OCI-LY7 (cell line): Measurements from ENCODE around the gene GPC1. TPM values are rescaled to one million over a fixed set of nuclear protein-coding genes. Genes with fewer than 3 reads are reported as not detected.

ENCODE experiments used
- BruUV-seq: library from RNA; stranded (reverse); fragments of 400-500 nt; replicated peaks from 2 replicates; lab custom pipeline; 2021; lab: Mats Ljungman, UMichigan
- CTCF ChIA-PET: fragments of 300-600 bp; sonication (Branson Sonifier 250); formaldehyde crosslinking; loops from one replicate; lab custom pipeline; 2022; ENCODE audit warnings: antibody characterized with exemption; ENCODE audit not compliant: unreplicated experiment; lab: Charles Lee
- POLR2A ChIA-PET: fragments of 300-600 bp; sonication (Branson Sonifier 250); formaldehyde crosslinking; loops from one replicate; lab custom pipeline; 2022; ENCODE audit warnings: antibody characterized with exemption; lab: Charles Lee
- DNase-seq: peaks from one replicate; pipeline ENCODE4 v3.0.0-alpha.2; 2015; ENCODE audit warnings: low spot score
- H2AFZ ChIP-seq: fragments of 200-600 bp; sonication (generic), shearing (Covaris generic); 2 replicates; pipeline ENCODE4 v1.6.1; 2014; ENCODE audit warnings: mild to moderate bottlenecking, antibody characterized with exemption, low read length, moderate library complexity
- H3K27ac ChIP-seq: fragments of 200-600 bp; sonication (generic); 2 replicates; pipeline ENCODE4 v1.5.1; 2014; ENCODE audit warnings: mixed run types, low read depth, mild to moderate bottlenecking, moderate library complexity, low read length, inconsistent platforms; ENCODE audit not compliant: poor library complexity, severe bottlenecking
- H3K36me3 ChIP-seq: fragments of 200-600 bp; sonication (generic); 2 replicates; pipeline ENCODE4 v1.6.1; 2014; ENCODE audit warnings: mild to moderate bottlenecking, antibody characterized with exemption, low read length, moderate library complexity, mixed read lengths; ENCODE audit not compliant: insufficient read depth
- H3K4me1 ChIP-seq: fragments of 200-600 bp; sonication (generic); 2 replicates; pipeline ENCODE4 v1.5.1; 2014; ENCODE audit warnings: mild to moderate bottlenecking, low read length; ENCODE audit not compliant: insufficient read depth, poor library complexity, severe bottlenecking
- H3K4me2 ChIP-seq: fragments of 200-600 bp; sonication (generic); 2 replicates; pipeline ENCODE4 v1.6.1; 2014; ENCODE audit warnings: mild to moderate bottlenecking, low read length
- H3K4me3 ChIP-seq: fragments of 200-600 bp; sonication (generic); 2 replicates; pipeline ENCODE4 v1.5.1; 2014; ENCODE audit warnings: mild to moderate bottlenecking, low read depth, low read length; ENCODE audit not compliant: poor library complexity, severe bottlenecking
- H3K79me2 ChIP-seq: fragments of 200-600 bp; sonication (generic); 2 replicates; pipeline ENCODE4 v1.6.1; 2016; ENCODE audit warnings: low read depth, mild to moderate bottlenecking, low read length, moderate library complexity, mixed read lengths; ENCODE audit not compliant: insufficient read depth
- H3K9me2 ChIP-seq: fragments of 200-600 bp; sonication (generic); 2 replicates; pipeline ENCODE4 v1.6.1; 2016; ENCODE audit warnings: mild to moderate bottlenecking, low read length, mixed read lengths; ENCODE audit not compliant: insufficient read depth
- H3K9me3 ChIP-seq: fragments of 200-600 bp; sonication (generic); 2 replicates; pipeline ENCODE4 v1.6.1; 2014; ENCODE audit warnings: mild to moderate bottlenecking, mixed run types, low read length, mixed read lengths
- H4K20me1 ChIP-seq: fragments of 200-600 bp; sonication (generic); 2 replicates; pipeline ENCODE4 v1.6.1; 2014; ENCODE audit warnings: mild to moderate bottlenecking, antibody characterized with exemption, low read length, moderate library complexity, mixed read lengths; ENCODE audit not compliant: insufficient read depth
- EZH2phosphoT487 ChIP-seq: fragments of 200-600 bp; sonication (generic); IDR thresholded peaks from 2 replicates; pipeline ENCODE4 v1.6.1; 2018; ENCODE audit warnings: low read depth, borderline replicate concordance, mild to moderate bottlenecking, mixed run types, antibody characterized with exemption, low read length, moderate library complexity, mixed read lengths
- intact Hi-C: fragments of 100-400 bp; cut with micrococcal nuclease; formaldehyde crosslinking; loops from one replicate; pipeline ENCODE4 v1.10.0; 2022; ENCODE audit not compliant: unreplicated experiment
- microRNA-seq: library from miRNA; unstranded; fragments of <30 nt; microRNA quantifications from one replicate; pipeline ENCODE4 v1.2.0, GENCODE V29; 2022; ENCODE audit warnings: borderline replicate concordance
- small RNA-seq: library from RNA; depleted of rRNA; stranded (forward); fragments of <200 nt; gene quantifications from one replicate; pipeline ENCODE3, GENCODE V24; 2014
- total RNA-seq, 2 experiments: library from RNA; depleted of rRNA in 1 of 2; stranded (reverse); fragments of >200 nt in 1 of 2; shearing (Covaris generic) in 1 of 2; gene quantifications; 2 replicates each; pipeline ENCODE4 v1.2.3, GENCODE V29; 2014 to 2022
- TF ChIP-seq, protein P1 (sequence below): fragments of 200-600 bp; sonication (generic); conservative IDR thresholded peaks from 2 replicates; pipeline ENCODE4 v1.5.1; 2014; ENCODE audit warnings: mild to moderate bottlenecking, antibody characterized with exemption, low read length, moderate library complexity, mixed read lengths

The GPC1 gene
- total RNA-seq, 2 experiments from 2014 or later: 2.4 to 4.0 TPM

DNA sequence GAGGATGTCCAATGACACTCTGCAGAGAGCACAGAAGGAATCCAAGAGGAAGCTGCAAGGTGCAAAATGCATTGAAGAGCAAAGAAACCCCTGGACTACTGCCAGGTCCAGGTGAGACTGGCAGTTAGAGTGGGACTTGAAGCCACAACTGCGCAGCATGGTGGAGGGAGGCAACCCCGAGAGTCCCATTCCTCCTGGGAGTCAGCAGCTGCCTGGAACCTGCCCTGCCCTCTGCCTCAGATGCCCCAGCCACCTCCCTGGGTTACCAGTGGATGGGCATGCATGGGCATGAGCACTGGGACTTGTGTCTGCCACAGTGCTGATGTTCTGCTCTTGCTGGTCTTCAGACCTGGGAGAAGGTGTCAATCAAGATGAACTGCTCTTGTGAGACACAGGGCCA, 79.2 kb downstream of the GPC1 start:
- no peak overlapping the region for H3K27ac ChIP-seq
- no peak overlapping the region for H3K4me2 ChIP-seq
- no peak overlapping the region for H3K4me3 ChIP-seq
- peaks cover 4% of the 10 kb centered on the region for H3K4me1 ChIP-seq
- H2AFZ ChIP-seq: no peak overlapping the region
- no peaks in the 10 kb centered on the region for H3K9me2 ChIP-seq
- no peaks in the 10 kb centered on the region for H3K9me3 ChIP-seq
- no TSS peak for BruUV-seq
- TF ChIP-seq, protein P1, sequence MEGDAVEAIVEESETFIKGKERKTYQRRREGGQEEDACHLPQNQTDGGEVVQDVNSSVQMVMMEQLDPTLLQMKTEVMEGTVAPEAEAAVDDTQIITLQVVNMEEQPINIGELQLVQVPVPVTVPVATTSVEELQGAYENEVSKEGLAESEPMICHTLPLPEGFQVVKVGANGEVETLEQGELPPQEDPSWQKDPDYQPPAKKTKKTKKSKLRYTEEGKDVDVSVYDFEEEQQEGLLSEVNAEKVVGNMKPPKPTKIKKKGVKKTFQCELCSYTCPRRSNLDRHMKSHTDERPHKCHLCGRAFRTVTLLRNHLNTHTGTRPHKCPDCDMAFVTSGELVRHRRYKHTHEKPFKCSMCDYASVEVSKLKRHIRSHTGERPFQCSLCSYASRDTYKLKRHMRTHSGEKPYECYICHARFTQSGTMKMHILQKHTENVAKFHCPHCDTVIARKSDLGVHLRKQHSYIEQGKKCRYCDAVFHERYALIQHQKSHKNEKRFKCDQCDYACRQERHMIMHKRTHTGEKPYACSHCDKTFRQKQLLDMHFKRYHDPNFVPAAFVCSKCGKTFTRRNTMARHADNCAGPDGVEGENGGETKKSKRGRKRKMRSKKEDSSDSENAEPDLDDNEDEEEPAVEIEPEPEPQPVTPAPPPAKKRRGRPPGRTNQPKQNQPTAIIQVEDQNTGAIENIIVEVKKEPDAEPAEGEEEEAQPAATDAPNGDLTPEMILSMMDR: no peak
- no peak for TF ChIP-seq EZH2phosphoT487
- intact Hi-C loops: loop anchor here (1.0 kb wide), 2 partner anchors 42 to 71 kb away; no protein-coding TSS in a partner anchor
- H3K79me2 ChIP-seq: no peaks in the 10 kb centered on the region
- CTCF ChIA-PET: interaction anchor here (0.8 to 0.9 kb wide), 2 partner anchors 24 to 51 kb away, joined by 3 to 16 read pairs; no protein-coding TSS in a partner anchor
- peaks cover 29% of the 10 kb centered on the region; the same call in 1 of the 2 replicates for H3K36me3 ChIP-seq
- POLR2A ChIA-PET: no interaction called here
- no peaks in the 10 kb centered on the region for H4K20me1 ChIP-seq
- DNase-seq: no peak

DNA sequence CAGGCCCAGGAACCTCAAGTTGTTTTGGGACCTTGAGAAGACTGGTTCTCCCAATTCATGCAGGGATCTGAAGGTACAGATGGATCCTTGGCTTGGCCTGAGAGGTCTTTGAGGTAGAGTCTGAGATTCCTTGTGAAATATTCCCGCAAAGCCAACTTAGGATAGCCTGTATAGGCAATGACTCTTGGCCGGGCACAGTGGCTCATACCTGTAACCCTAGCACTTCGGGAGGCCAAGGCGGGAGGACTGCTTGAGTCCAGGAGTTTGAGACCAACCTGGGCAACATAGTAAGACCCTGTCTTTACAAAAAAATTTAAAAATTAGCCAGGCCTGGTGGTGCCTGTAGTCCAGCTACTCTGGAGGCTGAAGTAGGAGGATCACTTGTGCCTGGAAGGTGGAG, 81.9 kb downstream of the GPC1 start:
- POLR2A ChIA-PET: interaction anchor here (0.6 kb wide), 1 partner anchor 25 kb away, joined by 3 read pairs; no protein-coding TSS in a partner anchor
- H3K4me1 ChIP-seq: peaks cover 4% of the 10 kb centered on the region
- intact Hi-C loops: no loop called here

More for the DNA sequence above, 81.9 kb downstream of the GPC1 start:
- no peaks in the 10 kb centered on the region for H3K79me2 ChIP-seq
- H2AFZ ChIP-seq: no peak overlapping the region
- H3K4me2 ChIP-seq: no peak overlapping the region
- TF ChIP-seq, protein P1: no peak
- no peak for TF ChIP-seq EZH2phosphoT487
- H3K36me3 ChIP-seq: peaks cover 27% of the 10 kb centered on the region
- H3K4me3 ChIP-seq: no peak overlapping the region
- CTCF ChIA-PET: no interaction called here
- H3K27ac ChIP-seq: no peak overlapping the region
- peaks cover 6% of the 10 kb centered on the region for H3K9me3 ChIP-seq
- BruUV-seq: no TSS peak
- no peak for DNase-seq
- no peaks in the 10 kb centered on the region for H4K20me1 ChIP-seq
- no peaks in the 10 kb centered on the region for H3K9me2 ChIP-seq

Small RNAs within 50 kb of the gene (microRNA-seq; reads per million reads assigned to microRNA genes)
- 72.7 reads per million, percentile 52 among the genes with 10 or more reads in this experiment for gene MIR149

Small RNAs within 50 kb of the gene (small RNA-seq; reads per million reads assigned to genes)
- not detected for gene MIR149

Other genes with a start within 250 kb of the GPC1 start
- gene ANKMY1, start 122.3 kb downstream of the GPC1 start, total RNA-seq (2014; rRNA removed; shearing (Covaris generic)): 24.7 and 30.6 TPM in 2 replicates
- gene ANKMY1, start 122.3 kb downstream of the GPC1 start, total RNA-seq (2022): 65.9 and 69.4 TPM in 2 replicates
- gene DUSP28, start 124.7 kb downstream of the GPC1 start, total RNA-seq (2014; rRNA removed; shearing (Covaris generic)): 13.0 and 17.6 TPM in 2 replicates
- gene DUSP28, start 124.7 kb downstream of the GPC1 start, total RNA-seq (2022): 15.8 and 16.7 TPM in 2 replicates
- gene RNPEPL1, start 132.8 kb downstream of the GPC1 start, total RNA-seq (2014; rRNA removed; shearing (Covaris generic)): 22.7 and 41.9 TPM in 2 replicates
- 51.8 and 53.5 TPM in 2 replicates for gene RNPEPL1, start 132.8 kb downstream of the GPC1 start, total RNA-seq (2022)
- gene CAPN10, start 151.1 kb downstream of the GPC1 start, total RNA-seq (2014; rRNA removed; shearing (Covaris generic)): 54.1 and 78.1 TPM in 2 replicates
- 67.3 and 70.6 TPM in 2 replicates for gene CAPN10, start 151.1 kb downstream of the GPC1 start, total RNA-seq (2022)
- 0.88 and 2.1 TPM in 2 replicates for gene GPR35, start 189.8 kb downstream of the GPC1 start, total RNA-seq (2014; rRNA removed; shearing (Covaris generic))
- 1.4 and 2.4 TPM in 2 replicates for gene GPR35, start 189.8 kb downstream of the GPC1 start, total RNA-seq (2022)
- not detected in 2 replicates for gene AQP12B, start 247.2 kb downstream of the GPC1 start, total RNA-seq (2014; rRNA removed; shearing (Covaris generic))
- gene AQP12B, start 247.2 kb downstream of the GPC1 start, total RNA-seq (2022): not detected in 2 replicates